Right lobe of liver (tissue), 4 donors: ENCODE data around the gene IRX4.

Experiments
- CTCF ChIP-seq, 4 donors: fragments of 200-600 bp in 3 of 4; fragments of 450-650 bp in 1 of 4; IDR thresholded peaks; one replicate each; pipeline versions ENCODE4 v1.5.1 to v1.8.0; 2016 to 2022; ENCODE audit warnings: antibody characterized with exemption in 4 of 4, mild to moderate bottlenecking in 2 of 4
- POLR2A ChIP-seq: fragments of 450-650 bp; IDR thresholded peaks from one replicate; pipeline ENCODE4 v1.6.1; 2017; ENCODE audit warnings: antibody characterized with exemption, mild to moderate bottlenecking
- donor health status: DM: no; HTN: no; CAD: no.
- donor health status: DM: no; HTN: no; CAD: no.
- donor health status: DM: no; HTN: yes; CAD: no.

- no peak for TF ChIP-seq CTCF (IDR thresholded peaks at IDR 0.05)
- TF ChIP-seq POLR2A: no peak
These were observed 44.7 kb downstream of the IRX4 start for GRCh38 chr5:1838013-1838412.
